Endothelial cell (in vitro differentiated cells): Measurements from ENCODE around the gene SULT1C4. TPM values are rescaled to one million over a fixed set of nuclear protein-coding genes. Genes with fewer than 3 reads are reported as not detected.
A peak's percentile ranks its signal among the peaks of the same experiment; 100 is the strongest.
"Not testable (repeated sequence)": the region's sequence is repeated elsewhere in the genome, so short reads cannot be mapped to it uniquely, and the experiment has no call there.

Experiments
- DNase-seq: peaks from one replicate; pipeline ENCODE4 v3.0.0; 2021; ENCODE audit warnings: low spot score
- H3K27ac Mint-ChIP-seq: one replicate; pipeline ENCODE4 v1.8.0; 2021; ENCODE audit warnings: mixed read lengths, inconsistent platforms; ENCODE audit not compliant: unreplicated experiment
- H3K27me3 Mint-ChIP-seq: one replicate; pipeline ENCODE4 v1.8.0; 2021; ENCODE audit warnings: mild to moderate bottlenecking, moderate library complexity, mixed read lengths, inconsistent platforms; ENCODE audit not compliant: unreplicated experiment
- H3K36me3 Mint-ChIP-seq: one replicate; pipeline ENCODE4 v1.8.0; 2021; ENCODE audit warnings: mild to moderate bottlenecking, low read depth, mixed read lengths, inconsistent platforms; ENCODE audit not compliant: unreplicated experiment
- H3K4me1 Mint-ChIP-seq: one replicate; pipeline ENCODE4 v1.8.0; 2021; ENCODE audit warnings: mild to moderate bottlenecking, mixed read lengths, inconsistent platforms; ENCODE audit not compliant: unreplicated experiment
- H3K4me3 Mint-ChIP-seq: one replicate; pipeline ENCODE4 v1.8.0; 2021; ENCODE audit warnings: mild to moderate bottlenecking, mixed read lengths, inconsistent platforms; ENCODE audit not compliant: unreplicated experiment
- H3K9me3 Mint-ChIP-seq: one replicate; pipeline ENCODE4 v1.8.0; 2021; ENCODE audit warnings: mixed read lengths, inconsistent platforms; ENCODE audit not compliant: unreplicated experiment
- total RNA-seq: library from RNA; stranded (reverse); fragmentation: NEBNext Ultra II Directional; extraction: Animal tissue kit (Norgen Biotek cat#: 25700); gene quantifications from one replicate; pipeline ENCODE4 v1.2.1, GENCODE V29; 2021; ENCODE audit not compliant: unreplicated experiment
- TF ChIP-seq, protein P1 (sequence below): fragments of 200-600 bp; sonication (generic); IDR thresholded peaks from one replicate; pipeline ENCODE4 v1.5.0; 2021; ENCODE audit warnings: antibody characterized with exemption; ENCODE audit not compliant: unreplicated experiment

Gene SULT1C4
- total RNA-seq, 1 donor from 2014 or later = 22.6 TPM

GRCh38 chr2:108355906-108356734, 21.6 kb upstream of the SULT1C4 start:
- H3K4me1 Mint-ChIP-seq = peaks cover 10% of the 10 kb centered on the region
- H3K9me3 Mint-ChIP-seq = no peaks in the 10 kb centered on the region
- TF ChIP-seq, protein P1, sequence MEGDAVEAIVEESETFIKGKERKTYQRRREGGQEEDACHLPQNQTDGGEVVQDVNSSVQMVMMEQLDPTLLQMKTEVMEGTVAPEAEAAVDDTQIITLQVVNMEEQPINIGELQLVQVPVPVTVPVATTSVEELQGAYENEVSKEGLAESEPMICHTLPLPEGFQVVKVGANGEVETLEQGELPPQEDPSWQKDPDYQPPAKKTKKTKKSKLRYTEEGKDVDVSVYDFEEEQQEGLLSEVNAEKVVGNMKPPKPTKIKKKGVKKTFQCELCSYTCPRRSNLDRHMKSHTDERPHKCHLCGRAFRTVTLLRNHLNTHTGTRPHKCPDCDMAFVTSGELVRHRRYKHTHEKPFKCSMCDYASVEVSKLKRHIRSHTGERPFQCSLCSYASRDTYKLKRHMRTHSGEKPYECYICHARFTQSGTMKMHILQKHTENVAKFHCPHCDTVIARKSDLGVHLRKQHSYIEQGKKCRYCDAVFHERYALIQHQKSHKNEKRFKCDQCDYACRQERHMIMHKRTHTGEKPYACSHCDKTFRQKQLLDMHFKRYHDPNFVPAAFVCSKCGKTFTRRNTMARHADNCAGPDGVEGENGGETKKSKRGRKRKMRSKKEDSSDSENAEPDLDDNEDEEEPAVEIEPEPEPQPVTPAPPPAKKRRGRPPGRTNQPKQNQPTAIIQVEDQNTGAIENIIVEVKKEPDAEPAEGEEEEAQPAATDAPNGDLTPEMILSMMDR = no peak
- H3K27ac Mint-ChIP-seq = no peak overlapping the region
- no peak overlapping the region for H3K4me3 Mint-ChIP-seq
- H3K36me3 Mint-ChIP-seq = peaks cover 7% of the 10 kb centered on the region
- DNase-seq = no peak
- H3K27me3 Mint-ChIP-seq = peaks cover 2% of the 10 kb centered on the region

DNA sequence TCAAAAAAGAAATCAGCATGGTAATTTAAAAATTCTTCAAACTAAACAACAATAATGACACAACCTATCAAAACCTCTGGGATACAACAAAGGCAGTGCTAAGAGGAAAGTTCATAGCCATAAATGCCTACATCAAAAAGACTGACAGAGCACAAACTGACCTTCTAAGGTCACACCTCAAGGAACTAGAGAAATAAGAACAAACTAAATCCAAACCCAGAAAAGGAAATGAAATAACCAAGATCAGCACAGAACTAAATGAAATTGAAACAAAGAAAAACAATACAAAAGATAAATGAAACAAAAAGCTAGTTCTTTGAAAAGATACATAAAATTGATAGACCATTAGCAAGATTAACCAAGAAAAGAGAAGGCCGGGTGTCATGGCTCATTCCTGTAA, 18.4 kb upstream of the SULT1C4 start:
- H3K27me3 Mint-ChIP-seq, H3K4me1 Mint-ChIP-seq, DNase-seq, H3K9me3 Mint-ChIP-seq, H3K27ac Mint-ChIP-seq, H3K4me3 Mint-ChIP-seq: not testable (repeated sequence)
- peaks cover 27% of the 10 kb centered on the region for H3K36me3 Mint-ChIP-seq

DNA sequence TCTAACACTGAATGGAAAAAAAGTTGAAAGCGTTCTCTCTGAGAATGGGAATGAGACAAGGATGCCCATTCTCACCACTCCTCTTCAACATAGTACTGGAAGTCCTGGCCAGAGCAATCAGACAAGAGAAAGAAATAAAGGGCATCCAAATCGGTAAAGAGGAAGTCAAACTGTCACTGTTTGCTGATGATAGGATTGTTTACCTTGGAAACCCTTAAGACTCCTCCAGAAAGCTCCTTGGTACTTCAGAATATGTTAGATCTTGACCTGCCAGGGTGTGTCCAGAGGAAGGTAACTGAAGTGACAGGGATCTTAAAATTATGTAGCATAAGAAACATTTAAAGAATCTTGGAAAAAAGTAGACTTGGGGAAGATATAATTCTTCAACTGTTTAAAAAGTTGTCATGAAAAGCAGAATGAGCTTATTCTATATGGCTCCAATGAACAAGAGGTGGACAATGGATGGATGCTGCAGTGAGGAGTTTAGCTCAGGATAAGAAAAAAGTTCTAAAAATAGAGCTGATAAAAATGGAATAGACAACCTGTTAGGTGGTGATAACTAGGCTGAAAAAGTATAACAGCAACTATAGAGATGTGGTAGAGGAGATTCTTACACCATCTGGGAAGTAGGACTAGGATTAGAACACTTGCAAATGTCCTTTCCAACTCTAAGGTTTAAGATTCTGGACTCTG, 16.8 kb upstream of the SULT1C4 start:
- DNase-seq = no peak
- Mint-ChIP-seq H3K36me3 (peaks cover 43% of the 10 kb centered on the region), H3K9me3 (no peaks in the 10 kb centered on the region), H3K27me3 (peaks cover 2% of the 10 kb centered on the region), H3K4me3 (no peak overlapping the region), H3K4me1 (peaks cover 4% of the 10 kb centered on the region), H3K27ac (no peak overlapping the region)
- TF ChIP-seq, protein P1 = no peak

- Mint-ChIP-seq H3K9me3 (no peaks in the 10 kb centered on the region), H3K27me3 (peaks cover 4% of the 10 kb centered on the region), H3K36me3 (peaks cover 55% of the 10 kb centered on the region), H3K4me3 (no peak overlapping the region), H3K4me1 (peaks cover 4% of the 10 kb centered on the region), H3K27ac (peak overlapping the region; percentile 73)
- DNase-seq = no peak
- TF ChIP-seq, protein P1 = no peak
Observed at GRCh38 chr2:108363024-108363907, 14.5 kb upstream of the SULT1C4 start.

GRCh38 chr2:108363908-108364225, 13.9 kb upstream of the SULT1C4 start:
- H3K4me1 Mint-ChIP-seq = peaks cover 8% of the 10 kb centered on the region
- TF ChIP-seq, protein P1 = no peak
- no peak for DNase-seq
- no peaks in the 10 kb centered on the region for H3K9me3 Mint-ChIP-seq
- H3K36me3 Mint-ChIP-seq = peaks cover 59% of the 10 kb centered on the region
- no peak overlapping the region for H3K4me3 Mint-ChIP-seq
- peaks cover 4% of the 10 kb centered on the region for H3K27me3 Mint-ChIP-seq
- peak overlapping the region; percentile 73 for H3K27ac Mint-ChIP-seq
